Measurements from ENCODE around the gene CBLB. TPM values are rescaled to one million over a fixed set of nuclear protein-coding genes. Genes with fewer than 3 reads are reported as not detected.

The CBLB gene
- total RNA-seq, 2 experiments from 2014 or later = 24.5 to 38.5 TPM

- TF ChIP-seq EZH2phosphoT487 (IDR thresholded peaks at IDR 0.05; ENCODE audit: borderline replicate concordance, low read depth, low read length) (no peak), CTCF (conservative IDR thresholded peaks at IDR 0.05; ENCODE audit: low read length) (no peak)
- H3K4me2 ChIP-seq (ENCODE audit: low read length) = no peak overlapping the region
- peaks cover 15% of the 10 kb centered on the region for H3K4me1 ChIP-seq (ENCODE audit: insufficient read depth, low read length, poor library complexity, severe bottlenecking)
- intact Hi-C loops (cut with micrococcal nuclease; ENCODE audit: unreplicated experiment) = no loop called here
- no peaks in the 10 kb centered on the region for H3K9me3 ChIP-seq (ENCODE audit: low read length)
- H3K9me2 ChIP-seq (ENCODE audit: insufficient read depth, low read length) = no peaks in the 10 kb centered on the region
- ChIA-PET POLR2A (interaction anchor here (0.6 to 6.7 kb wide), 8 partner anchors 13 to 434 kb away, joined by 3 to 54 read pairs (median 4); partner anchors contain the start of gene CBLB), CTCF (ENCODE audit: unreplicated experiment) (interaction anchor here (0.5 kb wide), 1 partner anchor 384 kb away, joined by 3 read pairs; no protein-coding TSS in a partner anchor)
- no peaks in the 10 kb centered on the region for H4K20me1 ChIP-seq (ENCODE audit: insufficient read depth, low read length)
- no peaks in the 10 kb centered on the region for H3K79me2 ChIP-seq (ENCODE audit: insufficient read depth, low read depth, low read length)
- H3K36me3 ChIP-seq (ENCODE audit: insufficient read depth, low read length) = no peaks in the 10 kb centered on the region
- H2AFZ ChIP-seq (ENCODE audit: low read length) = peak overlapping the region; percentile 97
- no peak for DNase-seq (ENCODE audit: low spot score)
- H3K4me3 ChIP-seq (ENCODE audit: low read depth, low read length, poor library complexity, severe bottlenecking) = no peak overlapping the region
- no TSS peak for BruUV-seq (replicated peaks)
- no peak overlapping the region for H3K27ac ChIP-seq (ENCODE audit: low read depth, low read length, poor library complexity, severe bottlenecking)
Observed at GRCh38 chr3:105883798-105884377, 15.1 kb upstream of the CBLB start.

- no peaks in the 10 kb centered on the region for H3K9me3 ChIP-seq (ENCODE audit: low read length)
- no peak overlapping the region for H3K4me3 ChIP-seq (ENCODE audit: low read depth, low read length, poor library complexity, severe bottlenecking)
- peak overlapping the region; percentile 3; the same call in 1 of the 2 replicates for H3K4me2 ChIP-seq (ENCODE audit: low read length)
- no peaks in the 10 kb centered on the region for H3K79me2 ChIP-seq (ENCODE audit: insufficient read depth, low read depth, low read length)
- no peak for DNase-seq (ENCODE audit: low spot score)
- no peak overlapping the region for H3K27ac ChIP-seq (ENCODE audit: low read depth, low read length, poor library complexity, severe bottlenecking)
- peaks cover 25% of the 10 kb centered on the region for H3K4me1 ChIP-seq (ENCODE audit: insufficient read depth, low read length, poor library complexity, severe bottlenecking)
- no TSS peak for BruUV-seq (replicated peaks)
- H2AFZ ChIP-seq (ENCODE audit: low read length) = peak overlapping the region; percentile 66; the same call in 1 of the 2 replicates
- TF ChIP-seq CTCF (conservative IDR thresholded peaks at IDR 0.05; ENCODE audit: low read length) (no peak), EZH2phosphoT487 (IDR thresholded peaks at IDR 0.05; ENCODE audit: borderline replicate concordance, low read depth, low read length) (no peak)
- no peaks in the 10 kb centered on the region for H3K9me2 ChIP-seq (ENCODE audit: insufficient read depth, low read length)
- intact Hi-C loops (cut with micrococcal nuclease; ENCODE audit: unreplicated experiment) = no loop called here
- ChIA-PET CTCF (ENCODE audit: unreplicated experiment) (no interaction called here), POLR2A (interaction anchor here (0.5 to 6.7 kb wide), 7 partner anchors 9 to 564 kb away, joined by 3 to 54 read pairs (median 3); partner anchors contain the start of gene CBLB)
- no peaks in the 10 kb centered on the region for H4K20me1 ChIP-seq (ENCODE audit: insufficient read depth, low read length)
- H3K36me3 ChIP-seq (ENCODE audit: insufficient read depth, low read length) = no peaks in the 10 kb centered on the region
Observed at GRCh38 chr3:105880681-105881290, 12.0 kb upstream of the CBLB start.

- intact Hi-C loops (cut with micrococcal nuclease; ENCODE audit: unreplicated experiment) = no loop called here
Observed at GRCh38 chr3:105878061-105878460, 9.2 kb upstream of the CBLB start.

More at GRCh38 chr3:105878061-105878460, 9.2 kb upstream of the CBLB start:
- ChIA-PET POLR2A (interaction anchor here (0.5 to 0.9 kb wide), 3 partner anchors 25 to 379 kb away, joined by 3 read pairs; no protein-coding TSS in a partner anchor), CTCF (ENCODE audit: unreplicated experiment) (no interaction called here)
- Histone ChIP-seq H3K4me3 (ENCODE audit: low read depth, low read length, poor library complexity, severe bottlenecking) (no peak overlapping the region), H3K27ac (ENCODE audit: low read depth, low read length, poor library complexity, severe bottlenecking) (no peak overlapping the region), H3K4me2 (ENCODE audit: low read length) (no peak overlapping the region), H3K9me2 (ENCODE audit: insufficient read depth, low read length) (no peaks in the 10 kb centered on the region), H3K36me3 (ENCODE audit: insufficient read depth, low read length) (no peaks in the 10 kb centered on the region), H4K20me1 (ENCODE audit: insufficient read depth, low read length) (no peaks in the 10 kb centered on the region), H3K4me1 (ENCODE audit: insufficient read depth, low read length, poor library complexity, severe bottlenecking) (peaks cover 21% of the 10 kb centered on the region), H3K9me3 (ENCODE audit: low read length) (no peaks in the 10 kb centered on the region), H2AFZ (ENCODE audit: low read length) (peak overlapping the region; percentile 47; the same call in 1 of the 2 replicates), H3K79me2 (ENCODE audit: insufficient read depth, low read depth, low read length) (no peaks in the 10 kb centered on the region)
- TF ChIP-seq EZH2phosphoT487 (IDR thresholded peaks at IDR 0.05; ENCODE audit: borderline replicate concordance, low read depth, low read length) (no peak), CTCF (conservative IDR thresholded peaks at IDR 0.05; ENCODE audit: low read length) (no peak)
- DNase-seq (ENCODE audit: low spot score) = no peak
- BruUV-seq (replicated peaks) = no TSS peak

Data from OCI-LY7 (cell line).